NT2/D1 (cell line): ENCODE results near the gene IL36G.

ENCODE experiments used
- DNase-seq: peaks from one replicate; pipeline ENCODE4 v3.0.0-alpha.2; 2011; ENCODE audit warnings: low read depth, low spot score
- H3K27me3 ChIP-seq: 2 replicates; pipeline ENCODE4 v1.6.0; 2011; ENCODE audit warnings: mild to moderate bottlenecking; ENCODE audit not compliant: insufficient read length, insufficient read depth
- H3K36me3 ChIP-seq: 2 replicates; pipeline ENCODE4 v1.6.1; 2011; ENCODE audit warnings: mild to moderate bottlenecking, low read length, mixed read lengths; ENCODE audit not compliant: insufficient read depth, insufficient read length
- H3K4me1 ChIP-seq: 2 replicates; pipeline ENCODE4 v1.5.1; 2011; ENCODE audit not compliant: insufficient read depth, insufficient read length
- H3K4me3 ChIP-seq: 2 replicates; pipeline ENCODE4 v1.5.1; 2011; ENCODE audit warnings: low read depth; ENCODE audit not compliant: insufficient read length
- H3K9ac ChIP-seq: 2 replicates; pipeline ENCODE4 v1.6.0; 2011; ENCODE audit warnings: low read depth; ENCODE audit not compliant: insufficient read length
- H3K9me3 ChIP-seq: 2 replicates; pipeline ENCODE4 v1.5.1; 2011; ENCODE audit warnings: mild to moderate bottlenecking, low read length; ENCODE audit not compliant: insufficient read depth
- SUZ12 ChIP-seq: IDR thresholded peaks from 2 replicates; pipeline ENCODE4 v1.6.1; 2011; ENCODE audit not compliant: insufficient read length, insufficient read depth; ENCODE audit errors: extremely low read depth
- YY1 ChIP-seq: IDR thresholded peaks from 2 replicates; pipeline ENCODE4 v1.6.1; 2011; ENCODE audit not compliant: insufficient read length, insufficient read depth
- ZNF274 ChIP-seq: IDR thresholded peaks from 2 replicates; pipeline ENCODE4 v1.6.1; 2011; ENCODE audit warnings: mild to moderate bottlenecking, low read depth, low read length

IL36G gene

GRCh38 chr2:113034016-113034415 lies 56.2 kb downstream of the IL36G start:
- Histone ChIP-seq H3K9me3 (no peaks in the 10 kb centered on the region), H3K4me3 (no peak overlapping the region), H3K4me1 (no peaks in the 10 kb centered on the region), H3K27me3 (no peaks in the 10 kb centered on the region), H3K9ac (no peak overlapping the region), H3K36me3 (no peaks in the 10 kb centered on the region)
- TF ChIP-seq YY1, result no peak
- no peak for TF ChIP-seq ZNF274
- no peak for TF ChIP-seq SUZ12
- DNase-seq, result no peak
